Endothelial cell of umbilical vein (primary cell): ENCODE measurements around the gene NES. TPM values are rescaled to one million over a fixed set of nuclear protein-coding genes. Genes with fewer than 3 reads are reported as not detected.

ENCODE experiments used
- BruUV-seq: library from RNA; stranded (reverse); fragments of 400-500 nt; replicated peaks from 2 replicates; lab custom pipeline; 2021; lab: Mats Ljungman, UMichigan
- CTCF ChIA-PET: fragments of 300-600, 350-600 bp; sonication (Branson Sonifier 250); formaldehyde crosslinking; loops from one replicate; lab custom pipeline; 2021; ENCODE audit warnings: antibody characterized with exemption, inconsistent platforms; lab: Charles Lee
- POLR2A ChIA-PET: fragments of 300-600, 350-600 bp; sonication (Branson Sonifier 250); formaldehyde crosslinking; loops from one replicate; lab custom pipeline; 2021; ENCODE audit warnings: antibody characterized with exemption, inconsistent platforms; lab: Charles Lee
- DNase-seq: peaks from one replicate; pipeline ENCODE4 v3.0.0-alpha.2; 2011; ENCODE audit warnings: low read depth, low spot score
- FAIRE-seq: peaks from 2 replicates; lab custom pipeline; 2011; peaks lifted over from hg19 to GRCh38; lab: Jason Lieb, UNC
- H2AFZ ChIP-seq: 2 replicates; pipeline ENCODE4 v1.6.0; 2012; ENCODE audit warnings: low read depth, low read length, control low read depth, inconsistent platforms
- H3K27ac ChIP-seq: 2 replicates; pipeline ENCODE4 v1.5.1; 2011; ENCODE audit warnings: low read depth, mild to moderate bottlenecking, control low read depth, low read length, moderate library complexity; ENCODE audit not compliant: insufficient read depth
- H3K27me3 ChIP-seq, 2 experiments: 2 replicates each; pipeline versions ENCODE4 v1.6.0 to v1.6.1; 2011; ENCODE audit warnings: low read length in 2 of 2, mixed read lengths in 1 of 2; ENCODE audit not compliant: control insufficient read depth in 2 of 2, insufficient read depth in 2 of 2
- H3K36me3 ChIP-seq, 2 experiments: 2 replicates in 1 of 2; 3 replicates in 1 of 2; pipeline ENCODE4 v1.5.1; 2011; ENCODE audit warnings: low read length in 2 of 2, mild to moderate bottlenecking in 1 of 2, moderate library complexity in 1 of 2; ENCODE audit not compliant: control insufficient read depth in 2 of 2, insufficient read depth in 2 of 2; ENCODE audit errors: extremely low read depth in 1 of 2
- H3K4me1 ChIP-seq: 3 replicates; pipeline ENCODE4 v1.5.1; 2011; ENCODE audit warnings: mild to moderate bottlenecking, low read length; ENCODE audit not compliant: control insufficient read depth, insufficient read depth; ENCODE audit errors: extremely low read depth
- H3K4me2 ChIP-seq: 2 replicates; pipeline ENCODE4 v1.6.1; 2011; ENCODE audit warnings: low read length, control low read depth, mixed read lengths; ENCODE audit not compliant: insufficient read depth
- H3K4me3 ChIP-seq, 3 experiments: fragments of 200-600 bp in 1 of 3; sonication (generic), shearing (Covaris generic) in 1 of 3; replicated peaks in 1 of 3; 2 replicates each; pipeline ENCODE4 v1.5.1; 2011 to 2016; ENCODE audit warnings: control low read depth in 3 of 3, low read length in 3 of 3, mild to moderate bottlenecking in 2 of 3, inconsistent platforms in 1 of 3, low read depth in 1 of 3, moderate library complexity in 1 of 3; ENCODE audit not compliant: insufficient read depth in 1 of 3
- H3K79me2 ChIP-seq: 2 replicates; pipeline ENCODE4 v1.6.0; 2012; ENCODE audit warnings: low read length, inconsistent platforms; ENCODE audit not compliant: control insufficient read depth, insufficient read depth
- H3K9ac ChIP-seq: replicated peaks from 2 replicates; pipeline ENCODE3; 2011; ENCODE audit warnings: low read length, control low read depth; ENCODE audit not compliant: insufficient read depth; ENCODE audit errors: extremely low read depth
- H3K9me1 ChIP-seq: replicated peaks from 3 replicates; pipeline ENCODE4 v1.6.0; 2011; ENCODE audit warnings: mild to moderate bottlenecking, low read length; ENCODE audit not compliant: control insufficient read depth, insufficient read depth; ENCODE audit errors: extremely low read depth
- H3K9me3 ChIP-seq: replicated peaks from 2 replicates; pipeline ENCODE4 v1.5.1; 2012; ENCODE audit warnings: low read length, inconsistent platforms; ENCODE audit not compliant: control insufficient read depth, insufficient read depth
- H4K20me1 ChIP-seq: replicated peaks from 2 replicates; pipeline ENCODE3; 2011; ENCODE audit warnings: mild to moderate bottlenecking, low read length; ENCODE audit not compliant: control insufficient read depth, insufficient read depth; ENCODE audit errors: extremely low read depth
- CTCF ChIP-seq, 2 donors: IDR thresholded peaks; 1 replicate in 1 of 2; 2 replicates in 1 of 2; pipeline ENCODE4 v1.5.1; 2011; ENCODE audit warnings: low read length in 2 of 2, mild to moderate bottlenecking in 2 of 2, moderate library complexity in 2 of 2, control low read depth in 1 of 2, inconsistent platforms in 1 of 2, low read depth in 1 of 2; ENCODE audit not compliant: insufficient read depth in 1 of 2; ENCODE audit errors: extremely low read depth in 1 of 2
- EZH2 ChIP-seq: IDR thresholded peaks from 2 replicates; pipeline ENCODE4 v1.6.1; 2012; ENCODE audit warnings: borderline replicate concordance, low read depth, mild to moderate bottlenecking, moderate library complexity, low read length, inconsistent platforms; ENCODE audit not compliant: severe bottlenecking
- FOS ChIP-seq: IDR thresholded peaks from 2 replicates; pipeline ENCODE4 v1.6.1; 2011; ENCODE audit warnings: mild to moderate bottlenecking, low read length, moderate library complexity, borderline replicate concordance; ENCODE audit not compliant: insufficient read depth
- GATA2 ChIP-seq: IDR thresholded peaks from 2 replicates; pipeline ENCODE4 v1.7.0; 2011; ENCODE audit warnings: low read depth, mild to moderate bottlenecking, moderate library complexity, mixed read lengths, low read length; ENCODE audit not compliant: insufficient read length, insufficient read depth
- JUN ChIP-seq: IDR thresholded peaks from 2 replicates; pipeline ENCODE4 v1.6.1; 2011; ENCODE audit warnings: borderline replicate concordance, low read depth; ENCODE audit not compliant: insufficient read length, insufficient read depth
- MAX ChIP-seq: IDR thresholded peaks from 2 replicates; pipeline ENCODE4 v1.6.1; 2011; ENCODE audit not compliant: insufficient read depth, insufficient read length
- MYC ChIP-seq: IDR thresholded peaks from one replicate; pipeline ENCODE4 v1.6.1; 2011; ENCODE audit warnings: mild to moderate bottlenecking, low read depth, low read length
- POLR2A ChIP-seq: IDR thresholded peaks from 2 replicates; pipeline ENCODE4 v1.6.1; 2012; ENCODE audit warnings: low read depth, mild to moderate bottlenecking, control low read depth, low read length
- POLR2AphosphoS5 ChIP-seq: IDR thresholded peaks from 2 replicates; pipeline ENCODE4 v1.6.1; 2012; ENCODE audit warnings: low read depth, mild to moderate bottlenecking, control low read depth, low read length, moderate library complexity; ENCODE audit not compliant: insufficient read depth
- dilution Hi-C: fragments of 300-500 bp; cut with MboI; formaldehyde crosslinking; loops from one replicate; pipeline ENCODE4 v1.15.0; 2019; ENCODE audit warnings: low sequenced_read_pairs; ENCODE audit not compliant: extremely low pct_ligation_motif_present
- intact Hi-C: fragments of 100-400 bp; cut with micrococcal nuclease; formaldehyde crosslinking; loops from one replicate; pipeline ENCODE4 v1.10.0; 2022
- polyA plus RNA-seq, 4 experiments: library from polyadenylated mRNA; depleted of rRNA in 3 of 4; stranded (reverse) in 3 of 4; unstranded in 1 of 4; fragments of >200 nt; gene quantifications; 2 replicates each; pipeline versions ENCODE4 v1.2.1 to v1.2.3, GENCODE V29; 2011 to 2012; ENCODE audit warnings: missing spikeins in 1 of 4
- total RNA-seq: library from RNA; stranded (reverse); gene quantifications from 2 replicates; pipeline ENCODE4 v1.2.3, GENCODE V29; 2021

The NES gene
- total and polyA plus RNA-seq, 2 donors (not counting 3 experiments of a cell fraction or from before 2014, with no cell fraction given): 19.4 to 274 TPM

GRCh38 chr1:156676114-156676819, 940 bp downstream of the NES start:
- Histone ChIP-seq H2AFZ (peak overlapping the region; percentile 11), H3K9ac (peak overlapping the region; percentile 75), H3K27ac (peak overlapping the region; percentile 54), H3K4me1 (peaks cover 36% of the 10 kb centered on the region), H3K9me3 (no peaks in the 10 kb centered on the region), H3K4me2 (peak overlapping the region; percentile 58), H4K20me1 (no peaks in the 10 kb centered on the region), H3K36me3 (peaks cover 0 to 6% of the 10 kb centered on the region in 2 experiments), H3K27me3 (peaks cover 2 to 5% of the 10 kb centered on the region in 2 experiments), H3K4me3 (peak overlapping the region; percentile 50 to 84 (median 81)), H3K9me1 (no peaks in the 10 kb centered on the region), H3K79me2 (peaks cover 39% of the 10 kb centered on the region)
- DNase-seq: peak; percentile 38
- POLR2A ChIA-PET: interaction anchor here (0.7 to 3.0 kb wide), 4 partner anchors 8 to 15 kb away, joined by 3 to 32 read pairs (median 8); no protein-coding TSS in a partner anchor
- CTCF ChIA-PET: interaction anchor here (0.8 to 10.9 kb wide), 13 partner anchors 10 to 291 kb away, joined by 3 to 221 read pairs (median 6); partner anchors contain the start of genes HAPLN2, ISG20L2 and METTL25B
- no TSS peak for BruUV-seq
- dilution Hi-C loops (no loop called here), intact Hi-C loops (no loop called here)
- peak; percentile 52 for FAIRE-seq
- TF ChIP-seq POLR2A: no peak
- TF ChIP-seq FOS: no peak
- no peak for TF ChIP-seq JUN
- TF ChIP-seq GATA2: no peak
- no peak for TF ChIP-seq MYC
- no peak for TF ChIP-seq MAX
- TF ChIP-seq EZH2: no peak
- TF ChIP-seq POLR2AphosphoS5: no peak
- TF ChIP-seq CTCF (IDR thresholded peaks at IDR 0.05; ENCODE audit: extremely low read depth in 1 of 2, insufficient read depth in 1 of 2, low read depth in 1 of 2, low read length in 2 of 2): no peak
